GM21447 (cell line): ENCODE data around the gene EXOSC5.

Experiments
- ATAC-seq: cut with Tn5 transposase; IDR thresholded peaks from one replicate; pipeline ENCODE4 v1.9.1; 2021; ENCODE audit not compliant: unreplicated experiment

The EXOSC5 gene

GRCh38 chr19:41426952-41427646, 29.9 kb upstream of the EXOSC5 start, which contains the start of gene B3GNT8:
Gene B3GNT8 (minus strand): TSS chr19:41427374. CDS start chr19:41426778, 596 bp downstream.
- no peak for ATAC-seq

- no peak for ATAC-seq
Measured at GRCh38 chr19:41426116-41426841, 29.1 kb upstream of the EXOSC5 start.

- ATAC-seq: no peak
Measured at GRCh38 chr19:41425174-41426115, 28.3 kb upstream of the EXOSC5 start.

- ATAC-seq: no peak
Measured at GRCh38 chr19:41424335-41425173, 27.4 kb upstream of the EXOSC5 start.

- no peak for ATAC-seq
Measured at GRCh38 chr19:41422955-41423354, 25.8 kb upstream of the EXOSC5 start.

GRCh38 chr19:41422456-41422855, 25.3 kb upstream of the EXOSC5 start:
- no peak for ATAC-seq

- no peak for ATAC-seq
Measured at GRCh38 chr19:41421973-41422372, 24.8 kb upstream of the EXOSC5 start.

- ATAC-seq: no peak
Measured at GRCh38 chr19:41421314-41421713, 24.2 kb upstream of the EXOSC5 start.

- no peak for ATAC-seq
Measured at GRCh38 chr19:41420101-41420880, 23.1 kb upstream of the EXOSC5 start.

- no peak for ATAC-seq
Measured at GRCh38 chr19:41416194-41416674, 19.1 kb upstream of the EXOSC5 start.

GRCh38 chr19:41415154-41415571, 18.0 kb upstream of the EXOSC5 start:
- ATAC-seq: no peak

- no peak for ATAC-seq
Measured at GRCh38 chr19:41414461-41414860, 17.3 kb upstream of the EXOSC5 start.

- no peak for ATAC-seq
Measured at GRCh38 chr19:41413947-41414346, 16.8 kb upstream of the EXOSC5 start.

GRCh38 chr19:41412953-41413352, 15.8 kb upstream of the EXOSC5 start:
- ATAC-seq: no peak

GRCh38 chr19:41411968-41412265, 14.8 kb upstream of the EXOSC5 start:
- no peak for ATAC-seq

- ATAC-seq: no peak
Measured at GRCh38 chr19:41411100-41411967, 14.2 kb upstream of the EXOSC5 start.

GRCh38 chr19:41410336-41411054, 13.3 kb upstream of the EXOSC5 start:
- ATAC-seq: no peak

GRCh38 chr19:41409288-41409687, 12.1 kb upstream of the EXOSC5 start:
- no peak for ATAC-seq
